Measurements from ENCODE around the gene SAP130. TPM values are rescaled to one million over a fixed set of nuclear protein-coding genes. Genes with fewer than 3 reads are reported as not detected.

The SAP130 gene
- total RNA-seq, 4 donors from 2014 or later: 8.9 to 44.0 (median 11.7) TPM

DNA sequence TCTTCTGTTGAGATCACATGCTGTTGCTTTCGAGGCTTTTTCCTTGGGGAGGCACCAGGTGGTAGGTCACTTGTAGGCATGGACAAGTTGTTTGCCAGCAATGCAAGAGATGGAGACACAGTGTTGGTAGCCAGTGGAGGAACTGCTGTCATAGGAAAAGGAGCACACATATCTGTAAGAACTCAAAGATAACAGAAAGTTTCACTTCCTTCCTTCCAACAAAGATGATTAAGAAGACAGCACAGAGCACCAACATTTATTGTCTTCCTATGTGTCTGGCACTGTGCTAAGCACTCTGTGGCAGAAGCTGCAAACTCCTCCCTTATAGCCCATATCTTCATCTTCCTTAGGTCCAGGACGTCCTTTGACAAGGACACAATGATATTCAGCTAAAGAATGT lies 77.6 kb downstream of the SAP130 start:
- H3K4me3 ChIP-seq (ENCODE audit: low read depth, poor library complexity, severe bottlenecking): no peak overlapping the region
- WGBS, 2 donors: 94 to 100% methylated on average over 2 of the region's 2 CpGs
- no peak for DNase-seq (ENCODE audit: low spot score in 2 of 2)
- no peak for TF ChIP-seq CTCF (IDR thresholded peaks at IDR 0.05)
- TF ChIP-seq POLR2A (IDR thresholded peaks at IDR 0.05): no peak
- intact Hi-C loops (cut with DNase I; ENCODE audit: low total_unique reads): no loop called here

- intact Hi-C loops (cut with DNase I; ENCODE audit: low total_unique reads): no loop called here
- DNase-seq (ENCODE audit: low spot score in 2 of 2): no peak
- 96 to 99% methylated on average over 2 of the region's 2 CpGs for WGBS, 2 donors
- no peak overlapping the region for H3K4me3 ChIP-seq (ENCODE audit: low read depth, poor library complexity, severe bottlenecking)
- TF ChIP-seq CTCF (IDR thresholded peaks at IDR 0.05) (no peak), POLR2A (IDR thresholded peaks at IDR 0.05) (no peak)
These were observed 82.6 kb downstream of the SAP130 start for GRCh38 chr2:127945281-127945680.

DNA sequence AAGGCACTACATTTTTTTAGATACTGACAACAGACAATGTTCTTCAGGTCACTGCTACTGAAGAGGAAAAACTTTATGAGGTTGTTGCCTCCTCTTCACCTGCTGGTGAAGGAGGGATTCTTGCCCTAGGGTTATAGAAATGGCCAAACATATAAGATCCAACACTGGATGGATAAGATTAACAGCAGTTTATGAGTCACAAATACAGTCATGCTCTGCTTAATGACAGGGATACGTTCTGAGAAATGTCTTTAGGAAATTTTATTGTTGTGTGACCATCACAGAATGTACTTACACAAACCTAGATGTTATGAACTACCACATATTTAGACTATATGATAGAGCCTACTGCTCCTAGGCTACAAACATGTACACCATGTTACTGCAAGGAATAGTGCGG lies 84.7 kb downstream of the SAP130 start:
- intact Hi-C loops (cut with DNase I; ENCODE audit: low total_unique reads): no loop called here
- H3K4me3 ChIP-seq (ENCODE audit: low read depth, poor library complexity, severe bottlenecking): no peak overlapping the region
- 91 to 93% methylated on average over 2 of the region's 2 CpGs for whole genome bisulfite sequencing, 2 donors
- TF ChIP-seq POLR2A (IDR thresholded peaks at IDR 0.05): no peak
- TF ChIP-seq CTCF (IDR thresholded peaks at IDR 0.05): no peak
- no peak for DNase-seq (ENCODE audit: low spot score in 2 of 2)

- intact Hi-C loops (cut with DNase I; ENCODE audit: low total_unique reads): no loop called here
- TF ChIP-seq CTCF (IDR thresholded peaks at IDR 0.05): no peak
- no peak for TF ChIP-seq POLR2A (IDR thresholded peaks at IDR 0.05)
- DNase-seq (ENCODE audit: low spot score in 2 of 2): no peak
- no peak overlapping the region for H3K4me3 ChIP-seq (ENCODE audit: low read depth, poor library complexity, severe bottlenecking)
- WGBS, 2 donors: 89 to 92% methylated on average over 6 of the region's 6 CpGs
These were observed 85.9 kb downstream of the SAP130 start for GRCh38 chr2:127942002-127942401.

GRCh38 chr2:127941461-127941860 lies 86.4 kb downstream of the SAP130 start:
- TF ChIP-seq CTCF (IDR thresholded peaks at IDR 0.05) (no peak), POLR2A (IDR thresholded peaks at IDR 0.05) (no peak)
- no peak overlapping the region for H3K4me3 ChIP-seq (ENCODE audit: low read depth, poor library complexity, severe bottlenecking)
- no peak for DNase-seq (ENCODE audit: low spot score in 2 of 2)
- WGBS, 2 donors: 93 to 94% methylated on average over 9 of the region's 9 CpGs
- intact Hi-C loops (cut with DNase I; ENCODE audit: low total_unique reads): no loop called here

DNA sequence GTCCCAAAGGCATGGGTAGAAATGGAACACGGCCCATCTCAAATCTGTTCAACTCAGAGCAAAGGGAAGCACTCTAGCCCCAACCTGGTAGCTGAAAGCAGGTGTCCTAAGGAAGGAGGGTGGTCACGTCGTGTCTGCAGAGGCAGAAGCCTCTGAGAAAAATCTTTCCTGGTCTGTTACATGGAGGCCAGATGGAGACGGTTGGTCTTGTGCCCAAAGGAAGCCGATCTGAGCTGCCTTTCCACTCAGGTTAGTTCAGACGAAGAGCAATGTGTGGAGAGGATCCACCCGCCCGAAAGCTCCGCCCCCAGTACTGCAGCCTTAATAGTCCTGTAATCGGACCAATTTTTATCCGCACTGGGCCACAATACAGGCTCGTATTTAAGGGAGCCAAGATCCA lies 87.2 kb downstream of the SAP130 start:
- no peak for DNase-seq (ENCODE audit: low spot score in 2 of 2)
- 80 to 87% methylated on average over 12 of the region's 12 CpGs for WGBS, 2 donors
- intact Hi-C loops (cut with DNase I; ENCODE audit: low total_unique reads): no loop called here
- no peak overlapping the region for H3K4me3 ChIP-seq (ENCODE audit: low read depth, poor library complexity, severe bottlenecking)
- TF ChIP-seq POLR2A (IDR thresholded peaks at IDR 0.05) (no peak), CTCF (IDR thresholded peaks at IDR 0.05) (no peak)

Measured in lower leg skin (tissue), 4 donors.